GM12891 (cell line): ENCODE data around the gene SPSB3.

Experiments
- DNase-seq: peaks from one replicate; pipeline ENCODE4 v3.0.0; 2011; ENCODE audit warnings: low spot score; ENCODE audit not compliant: insufficient read length
- FAIRE-seq: peaks from 2 replicates; lab custom pipeline; 2011; peaks lifted over from hg19 to GRCh38; lab: Jason Lieb, UNC
- PAX5 ChIP-seq: IDR thresholded peaks from 2 replicates; pipeline ENCODE4 v1.6.1; 2011; ENCODE audit warnings: low read length, moderate library complexity, mild to moderate bottlenecking; ENCODE audit not compliant: insufficient read depth, severe bottlenecking
- POLR2A ChIP-seq: IDR thresholded peaks from 2 replicates; pipeline ENCODE4 v1.6.1; 2011; ENCODE audit warnings: low read depth, low read length, control low read depth
- POLR2AphosphoS5 ChIP-seq: IDR thresholded peaks from 2 replicates; pipeline ENCODE4 v1.6.1; 2011; ENCODE audit warnings: low read depth, low read length, control low read depth
- POU2F2 ChIP-seq: IDR thresholded peaks from 2 replicates; pipeline ENCODE4 v1.6.1; 2011; ENCODE audit warnings: low read depth, mild to moderate bottlenecking, control low read depth, low read length, moderate library complexity
- SPI1 ChIP-seq: IDR thresholded peaks from 2 replicates; pipeline ENCODE4 v1.6.1; 2011; ENCODE audit warnings: low read depth, low read length, control low read depth
- TAF1 ChIP-seq: IDR thresholded peaks from 2 replicates; pipeline ENCODE4 v1.6.1; 2011; ENCODE audit warnings: low read depth, low read length, control low read depth

SPSB3 gene

DNA sequence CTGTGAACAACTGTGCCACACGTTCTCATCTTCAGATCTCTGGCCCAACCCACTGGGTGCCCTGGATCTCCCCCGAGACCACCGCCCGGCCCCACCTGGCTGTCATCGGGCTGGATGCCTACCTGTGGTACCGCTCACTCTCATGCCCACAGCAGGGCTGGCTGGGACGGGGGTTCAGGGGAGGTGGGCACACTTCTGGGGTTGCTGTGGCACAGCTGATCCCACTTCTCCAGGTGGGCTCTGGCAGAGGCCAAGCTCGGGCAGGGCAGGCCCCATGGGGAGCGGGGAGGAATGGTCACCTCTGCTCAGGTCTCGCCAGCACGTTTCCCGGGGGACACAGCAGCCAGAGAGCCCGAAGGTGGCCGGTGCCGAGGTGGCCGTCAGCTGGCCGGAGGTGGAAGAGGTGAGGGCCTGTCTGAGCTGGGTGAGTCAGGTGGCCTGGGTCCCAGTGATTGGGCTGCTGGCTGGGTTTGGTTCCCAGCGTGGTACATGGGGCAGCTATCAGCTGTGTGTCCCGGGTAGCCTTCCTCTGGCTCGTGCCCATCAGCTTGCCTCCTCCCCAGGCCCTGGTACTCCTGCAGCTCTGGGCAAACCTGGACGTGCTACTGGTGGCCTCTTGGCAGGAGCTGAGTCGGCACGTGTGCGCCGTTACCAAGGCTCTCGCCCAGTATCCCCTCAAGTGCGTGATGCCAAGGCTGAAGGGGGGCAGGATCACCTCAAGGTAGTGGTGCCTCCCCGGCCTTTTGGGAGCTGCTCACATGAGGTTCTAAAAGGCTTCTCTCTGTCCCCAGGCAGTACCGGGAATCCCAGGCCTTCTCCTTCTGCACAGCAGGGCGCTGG lies 7.1 kb downstream of the SPSB3 start:
- TF ChIP-seq POLR2AphosphoS5 (no peak), SPI1 (no peak), TAF1 (no peak), POLR2A (no peak), PAX5 (no peak), POU2F2 (no peak)
- FAIRE-seq (no peak), DNase-seq (no peak)

DNA sequence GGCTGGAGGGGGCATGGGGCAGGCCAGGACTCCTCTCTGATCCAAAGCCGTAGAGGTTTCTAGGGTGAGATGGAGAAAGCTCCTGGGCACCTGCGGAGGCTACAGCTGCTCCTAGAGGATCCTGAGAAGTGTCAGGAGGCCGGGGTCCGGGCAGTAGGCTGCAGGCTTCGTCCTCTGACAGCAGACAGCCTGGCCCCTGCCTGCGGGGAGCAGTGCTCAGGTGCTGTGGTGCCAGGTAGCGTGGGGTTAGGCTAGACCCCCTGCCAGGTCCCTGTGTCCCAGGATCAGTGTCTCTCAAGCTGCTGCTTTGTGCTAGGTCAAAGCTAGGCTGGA lies 8.0 kb downstream of the SPSB3 start:
- FAIRE-seq: no peak
- no peak for TF ChIP-seq POLR2AphosphoS5
- TF ChIP-seq PAX5: no peak
- no peak for TF ChIP-seq SPI1
- no peak for TF ChIP-seq POU2F2
- TF ChIP-seq TAF1: no peak
- no peak for TF ChIP-seq POLR2A
- no peak for DNase-seq

DNA sequence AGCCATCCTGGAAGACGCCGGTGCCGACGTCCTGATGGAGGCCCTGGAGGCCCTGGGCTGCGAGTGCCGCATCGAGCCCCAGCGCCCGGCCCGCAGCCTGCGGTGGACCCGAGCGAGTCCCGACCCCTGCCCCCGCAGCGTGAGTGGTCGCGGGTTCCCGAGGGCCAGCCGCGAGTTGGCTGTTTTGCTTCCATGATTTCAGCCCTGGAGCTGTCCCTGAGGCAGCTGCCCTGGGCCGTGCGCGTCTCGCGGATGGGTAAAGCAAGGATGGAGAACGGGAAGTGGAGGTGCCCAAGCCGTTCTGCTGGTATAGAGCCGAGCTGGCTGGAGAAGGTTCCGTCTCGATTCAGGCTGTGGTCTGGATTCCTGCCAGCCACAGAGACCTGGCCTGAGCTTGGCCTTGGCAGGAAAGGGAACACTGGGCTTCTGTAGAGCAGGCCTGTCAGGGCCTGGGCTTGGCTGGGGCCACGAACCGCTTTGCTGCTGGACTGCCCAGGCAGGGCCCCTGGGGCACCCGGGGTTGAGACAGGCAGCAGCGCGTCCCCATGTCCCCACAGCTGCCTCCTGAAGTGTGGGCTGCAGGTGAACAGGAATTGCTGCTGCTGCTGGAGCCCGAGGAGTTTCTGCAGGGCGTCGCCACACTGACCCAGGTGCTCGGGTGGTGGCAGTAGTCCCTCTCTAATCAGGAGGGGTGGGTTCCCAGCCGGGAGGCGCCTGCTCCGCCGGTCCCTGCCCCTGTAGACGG lies 8.5 kb downstream of the SPSB3 start:
- DNase-seq (no peak), FAIRE-seq (no peak)
- TF ChIP-seq POLR2AphosphoS5: no peak
- peak; percentile 43 for TF ChIP-seq SPI1

DNA sequence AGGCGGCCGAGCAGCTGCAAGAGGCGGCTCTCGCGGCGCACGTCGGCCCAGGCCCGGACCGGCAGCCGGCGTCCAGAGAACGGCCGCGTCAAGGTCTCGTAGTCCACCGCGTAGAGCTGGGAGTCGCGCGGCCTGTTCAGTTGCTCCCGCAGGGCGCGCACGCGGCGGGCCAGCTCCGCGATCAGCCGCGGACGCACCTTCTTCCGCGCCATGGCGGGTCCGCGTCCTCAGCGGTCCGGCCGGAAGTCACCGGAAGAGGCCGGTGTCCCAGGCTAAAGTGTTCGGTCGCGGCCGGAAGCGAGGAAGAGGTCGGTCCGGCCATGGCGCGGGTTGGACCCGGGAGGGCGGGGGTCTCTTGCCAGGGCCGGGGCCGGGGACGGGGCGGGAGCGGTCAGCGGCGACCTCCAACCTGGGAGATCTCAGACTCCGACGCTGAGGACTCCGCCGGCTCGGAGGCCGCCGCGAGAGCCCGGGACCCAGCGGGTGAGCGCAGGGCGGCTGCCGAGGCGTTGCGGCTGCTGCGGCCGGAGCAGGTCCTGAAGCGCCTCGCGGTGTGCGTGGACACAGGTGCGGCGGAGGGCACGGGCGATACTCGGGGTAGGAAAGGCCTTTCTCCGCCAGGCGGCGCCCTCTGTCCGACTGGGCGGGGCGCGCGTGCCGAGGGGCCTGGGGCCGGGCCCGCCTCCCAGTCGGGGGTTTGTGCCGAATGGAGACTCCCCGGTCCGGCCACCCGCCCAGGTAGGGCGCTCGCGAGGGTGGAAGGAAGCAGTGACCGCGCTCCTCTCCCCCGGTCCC lies 9.3 kb downstream of the SPSB3 start, which contains the start of gene MRPS34:
TSS of gene MRPS34 (minus strand) at position 227 of the 795 bp plus-strand sequence. CDS start at position 212, 15 bp downstream.
- no peak for TF ChIP-seq PAX5
- TF ChIP-seq POU2F2: peak; percentile 72; the same call in 1 of the 2 replicates
- peak; percentile 90 for TF ChIP-seq TAF1
- no peak for TF ChIP-seq SPI1
- 0 out of 2 replicates have a peak, but pooled peaks have one; percentile 62 for TF ChIP-seq POLR2AphosphoS5
- TF ChIP-seq POLR2A: peak; percentile 84
- FAIRE-seq (peak; percentile 95), DNase-seq (peak; percentile 87)

DNA sequence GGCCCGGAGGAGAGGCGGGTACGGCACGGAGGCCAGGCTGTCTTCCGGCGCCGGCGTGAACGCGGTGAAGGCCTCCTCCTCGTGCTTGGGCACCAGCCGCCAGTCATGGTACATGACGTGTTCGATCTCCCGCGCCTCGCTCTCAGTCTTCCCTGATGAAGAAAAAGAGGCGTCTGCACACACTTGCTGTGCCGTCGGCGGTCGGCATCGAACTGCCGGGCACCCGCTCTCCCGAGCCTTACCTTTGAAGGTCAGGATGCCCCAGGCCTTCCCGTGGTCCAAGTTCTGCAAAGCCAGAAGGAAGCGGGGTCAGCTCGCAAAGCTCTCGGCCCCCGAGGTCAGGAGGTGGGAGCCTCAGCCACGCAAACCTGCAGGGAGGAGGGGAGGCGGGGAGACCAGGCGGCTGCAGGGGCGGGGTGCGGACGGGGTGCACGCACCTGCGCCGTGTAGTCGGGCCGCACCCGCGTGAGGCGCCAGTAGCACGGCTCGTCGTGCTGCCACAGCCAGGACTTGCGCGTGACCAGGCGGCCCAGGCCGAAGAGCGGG lies 9.9 kb downstream of the SPSB3 start, which contains the start of gene EME2:
TSS of gene EME2 (plus strand) at position 449 of the 546 bp plus-strand sequence. CDS start 418 bp downstream, outside the sequence.
- DNase-seq (peak; percentile 54), FAIRE-seq (peak; percentile 35)
- TF ChIP-seq PAX5 (no peak), POLR2A (no peak), TAF1 (no peak), POU2F2 (no peak), SPI1 (no peak), POLR2AphosphoS5 (no peak)

DNA sequence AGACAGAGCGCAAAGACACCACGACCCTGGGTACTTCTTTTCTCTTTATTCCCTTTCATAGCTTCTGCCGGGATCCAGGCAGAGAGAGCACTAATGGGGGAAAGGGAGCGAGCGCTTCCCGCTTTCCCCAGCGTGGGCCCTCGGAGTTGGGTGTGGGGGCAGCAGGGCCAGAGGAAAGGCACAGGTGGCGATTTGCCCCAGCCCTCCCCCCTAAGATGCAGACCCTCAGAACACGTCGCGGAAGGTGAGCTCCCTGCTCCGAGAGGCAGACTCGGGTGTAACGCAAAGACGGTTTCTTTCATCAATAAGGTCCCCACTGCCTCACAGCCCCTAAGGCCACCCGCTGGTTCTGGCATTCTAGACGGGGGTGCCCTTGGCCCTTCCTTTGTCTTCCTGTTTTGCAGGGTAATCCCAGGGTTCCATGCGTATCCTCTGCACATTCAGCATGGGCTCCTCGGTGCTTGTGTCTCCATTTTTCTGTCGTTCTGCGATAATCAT lies 10.5 kb downstream of the SPSB3 start:
- DNase-seq (no peak), FAIRE-seq (peak; percentile 51)

DNA sequence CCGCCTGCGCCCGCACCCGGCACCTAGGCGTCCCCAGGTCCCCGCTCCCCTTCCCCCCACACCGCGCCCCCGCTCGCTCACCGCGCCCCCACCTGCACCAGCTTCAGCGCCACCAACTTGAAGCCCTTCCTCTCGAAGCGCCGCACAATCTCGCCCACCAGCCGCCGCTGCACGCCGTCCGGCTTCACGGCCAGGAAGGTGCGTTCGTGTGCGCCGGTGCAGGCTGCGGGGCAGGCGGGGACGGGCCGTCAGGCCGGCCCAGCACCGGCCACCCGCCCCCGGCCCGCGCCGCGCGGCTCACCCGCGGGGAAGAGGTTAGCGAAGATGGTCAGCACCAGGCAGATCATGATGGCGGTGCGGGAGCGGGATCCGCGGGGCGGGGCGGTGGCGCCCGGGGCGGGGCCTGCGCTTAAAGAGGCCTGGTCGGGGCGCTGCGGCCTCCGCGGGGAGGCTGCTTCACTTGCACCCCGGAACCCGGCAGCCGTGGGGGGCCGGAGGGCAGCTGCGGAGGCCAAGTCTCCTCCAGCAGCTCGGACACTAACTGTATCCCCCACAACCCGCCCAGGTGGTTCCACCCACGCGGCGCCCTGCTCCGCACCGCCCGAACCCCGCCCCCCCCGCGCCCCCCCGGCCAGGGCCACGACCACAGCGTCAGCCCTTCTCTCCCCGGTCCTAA lies 11.0 kb downstream of the SPSB3 start, which contains the start of gene NME3:
TSS of gene NME3 (minus strand) at position 356 of the 676 bp plus-strand sequence. CDS start at position 347, 9 bp downstream.
- DNase-seq (peak; percentile 88), FAIRE-seq (peak; percentile 88)
- TF ChIP-seq POLR2A: peak; percentile 55; the same call in 1 of the 2 replicates
- no peak for TF ChIP-seq SPI1

More for the DNA sequence above, 10.5 kb downstream of the SPSB3 start:
- TF ChIP-seq SPI1 (no peak), TAF1 (no peak)

DNA sequence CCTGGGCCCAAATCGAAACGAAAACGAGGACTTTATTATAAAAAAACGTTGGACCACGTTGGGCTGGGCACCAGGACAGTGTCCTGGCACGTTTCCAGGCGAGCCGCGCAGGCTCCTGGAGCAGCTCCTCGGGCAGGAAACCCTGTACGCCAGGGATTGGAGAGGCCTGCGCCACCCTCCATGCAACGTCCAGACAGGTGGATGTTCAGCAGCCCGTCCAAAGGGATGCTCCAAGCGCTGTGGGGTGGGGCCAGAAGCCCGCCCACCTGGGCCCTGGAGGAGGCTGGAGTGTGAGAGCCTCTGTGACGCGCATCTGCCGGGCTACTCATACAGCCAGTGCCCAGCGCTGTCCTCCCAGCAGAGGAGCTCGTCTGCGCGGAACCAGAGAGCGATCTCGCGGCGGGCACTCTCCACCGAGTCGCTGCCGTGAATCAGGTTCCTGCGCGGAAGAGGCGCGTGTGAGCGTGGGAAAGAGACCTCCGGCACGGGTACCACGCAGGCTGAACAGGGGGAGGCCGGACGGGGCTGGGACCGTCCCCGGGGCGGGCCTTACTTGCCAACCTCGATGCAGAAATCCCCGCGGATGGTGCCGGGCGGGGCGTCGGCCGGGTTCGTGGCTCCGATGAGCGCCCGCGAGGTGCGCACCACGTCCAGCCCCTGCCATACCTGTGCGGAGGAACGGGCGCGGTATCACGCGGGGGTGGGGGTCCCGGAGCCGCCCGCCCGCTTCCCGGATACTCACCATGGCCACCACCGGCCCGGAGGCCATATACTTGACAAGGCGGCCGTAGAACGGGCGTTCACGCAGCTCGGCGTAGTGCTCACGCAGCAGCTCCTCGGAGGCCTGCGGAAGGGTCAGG lies 11.8 kb downstream of the SPSB3 start:
- FAIRE-seq: peak; percentile 79
- DNase-seq: peak; percentile 78

More for the DNA sequence above, 11.8 kb downstream of the SPSB3 start:
- TF ChIP-seq POLR2AphosphoS5: peak; percentile 74
- TF ChIP-seq TAF1: no peak; the same call in 1 of the 2 replicates
- TF ChIP-seq PAX5: no peak
